Non-pigmented ciliary epithelial cell (primary cell): ENCODE measurements around the gene NLGN2.

ENCODE experiments used
- DNase-seq: peaks from one replicate; pipeline ENCODE4 v3.0.0-alpha.2; 2010; ENCODE audit warnings: low read depth

Gene NLGN2

GRCh38 chr17:7466318-7466638 lies 58.6 kb downstream of the NLGN2 start:
- DNase-seq: no peak

- DNase-seq: no peak
These were observed 59.1 kb downstream of the NLGN2 start for GRCh38 chr17:7466639-7467341.

- DNase-seq: no peak
These were observed 59.9 kb downstream of the NLGN2 start for GRCh38 chr17:7467498-7467897.

- DNase-seq: no peak
These were observed 60.6 kb downstream of the NLGN2 start for GRCh38 chr17:7468290-7468689.

- no peak for DNase-seq
These were observed 61.3 kb downstream of the NLGN2 start for GRCh38 chr17:7468804-7469389.
